ENCODE results near the gene TIPARP.

DNA sequence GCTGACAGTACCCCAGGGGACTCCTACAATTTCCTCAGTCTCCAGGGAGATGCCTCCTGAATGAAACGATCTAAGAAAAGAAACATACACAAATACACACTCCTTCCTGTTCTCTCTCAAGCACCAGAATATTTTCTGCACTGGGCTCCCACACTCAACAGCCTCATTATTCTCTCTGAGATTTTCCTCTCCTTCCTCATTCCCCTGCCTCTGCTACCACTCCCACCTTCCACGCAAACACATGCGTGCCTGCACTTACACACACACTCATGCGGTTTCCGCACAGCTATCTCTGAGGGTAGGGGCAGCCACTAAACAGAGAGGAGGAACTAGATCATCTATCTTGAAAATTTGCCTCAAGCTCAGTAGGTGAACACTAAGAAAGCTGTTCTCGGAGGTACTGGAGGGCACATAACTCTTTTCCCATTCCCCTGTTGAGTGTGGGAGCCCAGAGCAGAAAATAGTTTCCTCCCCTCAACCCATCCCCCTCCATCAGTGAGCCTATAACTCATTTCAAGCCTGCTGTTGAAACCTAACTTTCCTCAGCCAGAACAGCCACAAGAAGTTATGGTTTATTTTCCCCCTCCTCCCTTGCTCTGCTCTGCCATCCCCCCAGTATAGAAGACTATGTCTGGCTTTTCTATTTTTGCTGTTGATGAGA lies 30.5 kb upstream of the TIPARP start:
- TF ChIP-seq, protein P1, sequence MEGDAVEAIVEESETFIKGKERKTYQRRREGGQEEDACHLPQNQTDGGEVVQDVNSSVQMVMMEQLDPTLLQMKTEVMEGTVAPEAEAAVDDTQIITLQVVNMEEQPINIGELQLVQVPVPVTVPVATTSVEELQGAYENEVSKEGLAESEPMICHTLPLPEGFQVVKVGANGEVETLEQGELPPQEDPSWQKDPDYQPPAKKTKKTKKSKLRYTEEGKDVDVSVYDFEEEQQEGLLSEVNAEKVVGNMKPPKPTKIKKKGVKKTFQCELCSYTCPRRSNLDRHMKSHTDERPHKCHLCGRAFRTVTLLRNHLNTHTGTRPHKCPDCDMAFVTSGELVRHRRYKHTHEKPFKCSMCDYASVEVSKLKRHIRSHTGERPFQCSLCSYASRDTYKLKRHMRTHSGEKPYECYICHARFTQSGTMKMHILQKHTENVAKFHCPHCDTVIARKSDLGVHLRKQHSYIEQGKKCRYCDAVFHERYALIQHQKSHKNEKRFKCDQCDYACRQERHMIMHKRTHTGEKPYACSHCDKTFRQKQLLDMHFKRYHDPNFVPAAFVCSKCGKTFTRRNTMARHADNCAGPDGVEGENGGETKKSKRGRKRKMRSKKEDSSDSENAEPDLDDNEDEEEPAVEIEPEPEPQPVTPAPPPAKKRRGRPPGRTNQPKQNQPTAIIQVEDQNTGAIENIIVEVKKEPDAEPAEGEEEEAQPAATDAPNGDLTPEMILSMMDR (conservative IDR thresholded peaks at IDR 0.05 in 1 of 2, IDR thresholded peaks at IDR 0.05 in 1 of 2; ENCODE audit: low read depth in 1 of 2, low read length in 2 of 2), result no peak
- no peak for TF ChIP-seq EZH2 (IDR thresholded peaks at IDR 0.05; ENCODE audit: low read length, missing control alignments)
